H9 (cell line): ENCODE measurements around the gene ST6GALNAC5. TPM values are rescaled to one million over a fixed set of nuclear protein-coding genes. Genes with fewer than 3 reads are reported as not detected.

ENCODE experiments used
- DNase-seq: peaks from one replicate; pipeline ENCODE4 v3.0.0-alpha.2; 2017
- H2AFZ ChIP-seq: one replicate; pipeline ENCODE4 v1.6.1; 2013; ENCODE audit warnings: mild to moderate bottlenecking, low read length, control low read depth, moderate library complexity
- H2AK5ac ChIP-seq: 2 replicates; pipeline ENCODE4 v1.6.1; 2013; ENCODE audit warnings: low read length, control low read depth, mixed read lengths; ENCODE audit not compliant: insufficient read length
- H2BK120ac ChIP-seq: one replicate; pipeline ENCODE4 v1.6.1; 2013; ENCODE audit warnings: low read depth, mild to moderate bottlenecking, low read length, control low read depth, inconsistent platforms; ENCODE audit not compliant: poor library complexity, severe bottlenecking
- H2BK12ac ChIP-seq: 2 replicates; pipeline ENCODE4 v1.6.1; 2013; ENCODE audit warnings: low read length, control low read depth, mixed read lengths, low read depth; ENCODE audit not compliant: insufficient read length
- H2BK15ac ChIP-seq: 2 replicates; pipeline ENCODE4 v1.6.1; 2013; ENCODE audit warnings: low read depth, low read length, control low read depth
- H2BK20ac ChIP-seq: one replicate; pipeline ENCODE4 v1.6.1; 2013; ENCODE audit warnings: low read depth, mild to moderate bottlenecking, low read length, control low read depth, inconsistent platforms; ENCODE audit not compliant: poor library complexity, severe bottlenecking
- H2BK5ac ChIP-seq: 2 replicates; pipeline ENCODE4 v1.6.1; 2013; ENCODE audit warnings: low read length, control low read depth, mixed read lengths; ENCODE audit not compliant: insufficient read length
- H3K14ac ChIP-seq: 2 replicates; pipeline ENCODE4 v1.6.1; 2013; ENCODE audit warnings: low read length, control low read depth; ENCODE audit not compliant: insufficient read depth
- H3K18ac ChIP-seq: 2 replicates; pipeline ENCODE4 v1.6.1; 2013; ENCODE audit warnings: low read depth, mild to moderate bottlenecking, mixed read lengths, low read length, control low read depth; ENCODE audit not compliant: insufficient read length
- H3K23ac ChIP-seq: 2 replicates; pipeline ENCODE4 v1.6.1; 2013; ENCODE audit warnings: low read length, control low read depth, mixed read lengths, low read depth; ENCODE audit not compliant: insufficient read length
- H3K23me2 ChIP-seq: 2 replicates; pipeline ENCODE4 v1.6.1; 2013; ENCODE audit warnings: low read depth, mild to moderate bottlenecking, mixed read lengths, low read length, control low read depth; ENCODE audit not compliant: insufficient read length, poor library complexity, severe bottlenecking
- H3K27ac ChIP-seq: 2 replicates; pipeline ENCODE4 v1.5.1; 2013; ENCODE audit warnings: low read length, control low read depth, mixed read lengths, low read depth; ENCODE audit not compliant: insufficient read length
- H3K27me3 ChIP-seq: 2 replicates; pipeline ENCODE4 v1.6.1; 2013; ENCODE audit warnings: low read length, control low read depth, inconsistent platforms; ENCODE audit not compliant: insufficient read depth
- H3K4ac ChIP-seq: 2 replicates; pipeline ENCODE4 v1.6.1; 2013; ENCODE audit warnings: low read depth, mild to moderate bottlenecking, control low read depth, inconsistent platforms, low read length, moderate library complexity
- H3K4me1 ChIP-seq: 2 replicates; pipeline ENCODE4 v1.6.1; 2013; ENCODE audit warnings: low read length, control low read depth, inconsistent platforms; ENCODE audit not compliant: insufficient read depth
- H3K4me2 ChIP-seq: 2 replicates; pipeline ENCODE4 v1.6.1; 2013; ENCODE audit warnings: low read length, control low read depth, mixed read lengths; ENCODE audit not compliant: insufficient read length, insufficient read depth
- H3K56ac ChIP-seq: 2 replicates; pipeline ENCODE4 v1.6.1; 2013; ENCODE audit warnings: low read depth, mild to moderate bottlenecking, mixed read lengths, low read length, control low read depth; ENCODE audit not compliant: insufficient read length
- H3K79me1 ChIP-seq: 2 replicates; pipeline ENCODE4 v1.6.1; 2013; ENCODE audit warnings: low read depth, mild to moderate bottlenecking, moderate library complexity, low read length, control low read depth, inconsistent platforms; ENCODE audit not compliant: insufficient read depth, poor library complexity, severe bottlenecking
- H3K79me2 ChIP-seq: 2 replicates; pipeline ENCODE4 v1.6.1; 2013; ENCODE audit warnings: low read length, control low read depth, inconsistent platforms; ENCODE audit not compliant: insufficient read depth
- H3K9ac ChIP-seq: 2 replicates; pipeline ENCODE4 v1.6.1; 2013; ENCODE audit warnings: low read length, control low read depth, mixed read lengths; ENCODE audit not compliant: insufficient read length; ENCODE audit errors: extremely low read depth
- H3K9me3 ChIP-seq: one replicate; pipeline ENCODE4 v1.6.1; 2013; ENCODE audit warnings: low read depth, low read length, inconsistent platforms; ENCODE audit not compliant: control insufficient read depth
- H3T11ph ChIP-seq: one replicate; pipeline ENCODE4 v1.6.1; 2013; ENCODE audit warnings: mild to moderate bottlenecking, low read length, control low read depth, inconsistent platforms
- H4K20me1 ChIP-seq: one replicate; pipeline ENCODE4 v1.6.1; 2013; ENCODE audit not compliant: control insufficient read depth, insufficient read length, insufficient read depth
- H4K5ac ChIP-seq: 2 replicates; pipeline ENCODE4 v1.6.1; 2013; ENCODE audit warnings: low read depth, mild to moderate bottlenecking, mixed read lengths, low read length, control low read depth; ENCODE audit not compliant: insufficient read length
- H4K8ac ChIP-seq: replicated peaks from 2 replicates; pipeline ENCODE4 v1.6.1; 2013; ENCODE audit warnings: low read length, control low read depth, mixed read lengths, low read depth; ENCODE audit not compliant: insufficient read length
- H4K91ac ChIP-seq: 2 replicates; pipeline ENCODE4 v1.6.1; 2013; ENCODE audit warnings: low read depth, mild to moderate bottlenecking, moderate library complexity, mixed read lengths, low read length, control low read depth; ENCODE audit not compliant: insufficient read length
- H3K27ac Mint-ChIP-seq, 3 experiments: 2 replicates in 2 of 3; 3 replicates in 1 of 3; pipeline ENCODE4 v1.8.0; 2020 to 2021; ENCODE audit warnings: mixed read lengths in 3 of 3, mild to moderate bottlenecking in 1 of 3, moderate library complexity in 1 of 3
- H3K27me3 Mint-ChIP-seq: 2 replicates; pipeline ENCODE4 v1.8.0; 2021; ENCODE audit warnings: low read depth, mild to moderate bottlenecking, moderate library complexity, mixed read lengths
- H3K36me3 Mint-ChIP-seq, 3 experiments: 2 replicates in 2 of 3; 3 replicates in 1 of 3; pipeline ENCODE4 v1.8.0; 2020 to 2021; ENCODE audit warnings: low read depth in 3 of 3, mixed read lengths in 3 of 3; ENCODE audit not compliant: insufficient read depth in 1 of 3
- H3K4me1 Mint-ChIP-seq, 2 experiments: 2 replicates each; pipeline ENCODE4 v1.8.0; 2020; ENCODE audit warnings: mixed read lengths in 2 of 2
- H3K4me3 Mint-ChIP-seq, 2 experiments: 2 replicates in 1 of 2; 3 replicates in 1 of 2; pipeline ENCODE4 v1.8.0; 2020 to 2021; ENCODE audit warnings: mild to moderate bottlenecking in 2 of 2, mixed read lengths in 2 of 2, moderate library complexity in 1 of 2
- H3K9me3 Mint-ChIP-seq, 2 experiments: 2 replicates in 1 of 2; 3 replicates in 1 of 2; pipeline ENCODE4 v1.8.0; 2020; ENCODE audit warnings: mild to moderate bottlenecking in 2 of 2, mixed read lengths in 2 of 2, moderate library complexity in 1 of 2
- CTCF ChIP-seq: fragments of 200-600 bp; sonication (generic); conservative IDR thresholded peaks from 3 replicates; pipeline ENCODE4 v1.8.0; 2021; ENCODE audit warnings: antibody characterized with exemption, mild to moderate bottlenecking
- WGBS: extraction: QIAGEN DNeasy Blood & Tissue Kit; methylation state at CpG from one replicate; pipeline ENCODE4 v1.1.7; 2013; ENCODE audit warnings: missing lambda C conversion rate, low lambda C conversion rate, mixed read lengths; ENCODE audit not compliant: insufficient read length; ENCODE audit errors: extremely low coverage; 5-methylcytosine and 5-hydroxymethylcytosine counted together
- total RNA-seq: library from RNA; stranded (reverse); gene quantifications from 2 replicates; pipeline ENCODE4 v1.2.1, GENCODE V29; 2021

ST6GALNAC5 gene
- total RNA-seq, 1 experiment from 2014 or later = 3.3 TPM

DNA sequence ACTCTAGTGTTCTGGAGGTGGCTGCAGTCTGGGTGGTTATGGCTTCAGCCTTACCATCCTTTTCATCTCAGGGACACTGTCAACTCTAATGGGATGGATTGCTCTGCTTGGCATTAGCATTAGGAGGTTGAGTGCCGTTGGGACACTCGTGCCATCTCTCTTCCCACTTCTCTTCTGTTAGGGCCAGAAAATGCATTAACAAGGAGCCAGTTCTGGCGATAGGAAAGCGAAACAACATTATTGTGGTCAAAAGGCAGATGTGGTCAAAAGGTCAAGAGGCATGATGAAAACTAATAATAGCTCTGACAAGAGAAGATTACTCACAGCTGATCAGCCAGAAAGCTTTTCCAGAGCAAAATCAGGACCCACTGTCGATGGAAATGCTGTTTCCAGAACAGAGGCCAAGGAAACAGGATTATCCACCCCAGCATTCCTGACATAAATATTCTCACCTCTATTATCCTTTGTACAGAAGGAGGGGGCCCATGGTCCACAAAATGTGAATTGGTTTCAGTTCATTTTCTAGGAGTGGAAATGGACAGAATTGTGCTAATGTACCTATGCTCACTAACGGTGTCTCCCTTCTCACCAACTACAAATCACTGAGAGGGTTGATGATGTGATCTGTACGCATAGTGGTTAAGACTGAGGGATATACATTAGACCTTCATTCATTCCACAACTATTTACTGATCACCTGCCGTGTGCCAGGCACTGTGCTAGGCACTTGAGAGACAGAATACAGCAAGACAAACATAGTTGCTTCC is 72.0 kb downstream of the ST6GALNAC5 start:
- no CpG with 5 or more reads among the region's 8 CpGs for WGBS
- H3K27me3 ChIP-seq = no peaks in the 10 kb centered on the region
- Mint-ChIP-seq H3K4me1 (peaks cover 7 to 10% of the 10 kb centered on the region in 2 experiments), H3K27me3 (no peaks in the 10 kb centered on the region), H3K9me3 (no peaks in the 10 kb centered on the region), H3K36me3 (no peaks in the 10 kb centered on the region), H3K4me3 (no peak overlapping the region), H3K27ac (no peak overlapping the region)
- no peak overlapping the region for H3K14ac ChIP-seq
- no peak overlapping the region for H3K4ac ChIP-seq
- H3K9ac ChIP-seq = no peak overlapping the region
- H3K23ac ChIP-seq = no peak overlapping the region
- H4K20me1 ChIP-seq = no peaks in the 10 kb centered on the region
- H3K79me1 ChIP-seq = no peaks in the 10 kb centered on the region
- H2BK120ac ChIP-seq = no peak overlapping the region
- no peak overlapping the region for H3K18ac ChIP-seq
- no peak overlapping the region for H2AFZ ChIP-seq
- H3K4me2 ChIP-seq = no peak overlapping the region
- no peak overlapping the region for H2BK20ac ChIP-seq
- no peaks in the 10 kb centered on the region for H3K9me3 ChIP-seq
- DNase-seq = no peak
- H3K4me1 ChIP-seq = peaks cover 5% of the 10 kb centered on the region
- no peak overlapping the region for H3K56ac ChIP-seq
- TF ChIP-seq CTCF = no peak
- no peak overlapping the region for H2AK5ac ChIP-seq
- no peak overlapping the region for H3T11ph ChIP-seq
- no peak overlapping the region for H4K91ac ChIP-seq
- no peak overlapping the region for H2BK12ac ChIP-seq
- no peak overlapping the region for H4K5ac ChIP-seq
- H3K27ac ChIP-seq = no peak overlapping the region
- no peaks in the 10 kb centered on the region for H3K23me2 ChIP-seq
- no peak overlapping the region for H2BK5ac ChIP-seq
- no peak overlapping the region for H4K8ac ChIP-seq
- H3K79me2 ChIP-seq = no peaks in the 10 kb centered on the region
- no peak overlapping the region for H2BK15ac ChIP-seq
